GM18867 (cell line): ENCODE data around the gene PRKAB1.
"Not testable (repeated sequence)": the region's sequence is repeated elsewhere in the genome, so short reads cannot be mapped to it uniquely, and the experiment has no call there.

Source experiments
- ATAC-seq: cut with Tn5 transposase; IDR thresholded peaks from one replicate; pipeline ENCODE4 v1.9.1; 2021; ENCODE audit warnings: mild to moderate bottlenecking, moderate library complexity; ENCODE audit not compliant: unreplicated experiment

The PRKAB1 gene

GRCh38 chr12:119683816-119684215, 15.9 kb downstream of the PRKAB1 start:
- ATAC-seq = no peak

- no peak for ATAC-seq
Measured at GRCh38 chr12:119684711-119685369, 16.9 kb downstream of the PRKAB1 start.

GRCh38 chr12:119685375-119685774, 17.4 kb downstream of the PRKAB1 start:
- no peak for ATAC-seq

- ATAC-seq = no peak
Measured at GRCh38 chr12:119686355-119686754, 18.4 kb downstream of the PRKAB1 start.

- no peak for ATAC-seq
Measured at GRCh38 chr12:119686776-119687175, 18.8 kb downstream of the PRKAB1 start.

GRCh38 chr12:119687406-119687805, 19.5 kb downstream of the PRKAB1 start:
- no peak for ATAC-seq

- no peak for ATAC-seq
Measured at GRCh38 chr12:119687879-119688278, 19.9 kb downstream of the PRKAB1 start.

GRCh38 chr12:119689935-119690500, 22.1 kb downstream of the PRKAB1 start:
- no peak for ATAC-seq

- ATAC-seq = no peak
Measured at GRCh38 chr12:119691202-119691810, 23.4 kb downstream of the PRKAB1 start.

GRCh38 chr12:119692410-119692809, 24.5 kb downstream of the PRKAB1 start:
- no peak for ATAC-seq

- no peak for ATAC-seq
Measured at GRCh38 chr12:119692997-119693396, 25.1 kb downstream of the PRKAB1 start.

GRCh38 chr12:119693511-119693910, 25.6 kb downstream of the PRKAB1 start:
- no peak for ATAC-seq

GRCh38 chr12:119694111-119694510, 26.2 kb downstream of the PRKAB1 start:
- no peak for ATAC-seq

- ATAC-seq = no peak
Measured at GRCh38 chr12:119695034-119695433, 27.1 kb downstream of the PRKAB1 start.

GRCh38 chr12:119696943-119697342, 29.0 kb downstream of the PRKAB1 start:
- ATAC-seq = no peak

GRCh38 chr12:119699199-119699760, 31.3 kb downstream of the PRKAB1 start:
- no peak for ATAC-seq

- ATAC-seq = no peak
Measured at GRCh38 chr12:119700078-119700477, 32.1 kb downstream of the PRKAB1 start.

GRCh38 chr12:119704065-119704747, 36.3 kb downstream of the PRKAB1 start:
- no peak for ATAC-seq

GRCh38 chr12:119705182-119705581, 37.2 kb downstream of the PRKAB1 start:
- no peak for ATAC-seq

- ATAC-seq = not testable (repeated sequence)
Measured at GRCh38 chr12:119706427-119706826, 38.5 kb downstream of the PRKAB1 start.

GRCh38 chr12:119710374-119710964, 42.5 kb downstream of the PRKAB1 start:
- no peak for ATAC-seq
